ENCODE measurements around the gene DCDC2B. TPM values are rescaled to one million over a fixed set of nuclear protein-coding genes. Genes with fewer than 3 reads are reported as not detected.

The DCDC2B gene
- total and polyA plus RNA-seq, 9 of the 15 experiments (the other 6 are each of a cell fraction or from before 2014, with no cell fraction given) = not detected

DNA sequence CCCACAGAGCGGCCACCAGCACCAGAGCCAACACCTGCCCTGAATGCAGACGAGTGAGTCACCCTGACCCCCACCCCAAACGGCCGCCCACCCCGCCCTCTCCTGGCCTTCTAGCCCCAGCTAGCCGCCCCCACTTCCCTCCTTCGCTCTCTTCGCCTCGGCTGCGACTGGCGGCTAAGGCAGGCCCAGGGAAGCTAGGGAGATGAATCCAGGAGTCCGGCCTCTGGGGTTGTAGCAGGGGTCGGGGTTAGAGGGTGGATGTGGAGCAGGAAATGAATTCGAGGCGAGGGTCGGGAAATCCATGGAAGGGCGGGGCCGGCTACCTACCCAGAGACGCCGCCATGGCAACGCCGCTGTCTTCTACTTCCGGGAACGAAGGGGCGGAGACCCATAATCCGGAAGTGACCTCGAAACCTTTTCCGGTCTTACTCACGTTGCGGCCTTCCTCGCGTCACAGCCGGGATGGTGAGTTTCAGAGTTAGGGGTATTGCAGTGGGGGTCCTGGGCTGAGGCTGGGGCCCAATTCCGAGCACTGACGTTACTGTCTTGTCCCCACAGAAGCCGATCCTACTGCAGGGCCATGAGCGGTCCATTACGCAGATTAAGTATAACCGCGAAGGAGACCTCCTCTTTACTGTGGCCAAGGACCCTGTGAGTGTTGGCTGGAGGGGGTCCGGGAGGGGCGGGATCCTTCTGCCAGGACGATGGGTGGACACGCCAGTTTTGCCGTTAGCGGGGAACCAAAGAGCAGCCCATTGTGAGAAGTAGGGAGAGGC, 13.3 kb downstream of the DCDC2B start, which contains the start of the genes EIF3I and TMEM234 (continued):
- TF ChIP-seq, protein P1, sequence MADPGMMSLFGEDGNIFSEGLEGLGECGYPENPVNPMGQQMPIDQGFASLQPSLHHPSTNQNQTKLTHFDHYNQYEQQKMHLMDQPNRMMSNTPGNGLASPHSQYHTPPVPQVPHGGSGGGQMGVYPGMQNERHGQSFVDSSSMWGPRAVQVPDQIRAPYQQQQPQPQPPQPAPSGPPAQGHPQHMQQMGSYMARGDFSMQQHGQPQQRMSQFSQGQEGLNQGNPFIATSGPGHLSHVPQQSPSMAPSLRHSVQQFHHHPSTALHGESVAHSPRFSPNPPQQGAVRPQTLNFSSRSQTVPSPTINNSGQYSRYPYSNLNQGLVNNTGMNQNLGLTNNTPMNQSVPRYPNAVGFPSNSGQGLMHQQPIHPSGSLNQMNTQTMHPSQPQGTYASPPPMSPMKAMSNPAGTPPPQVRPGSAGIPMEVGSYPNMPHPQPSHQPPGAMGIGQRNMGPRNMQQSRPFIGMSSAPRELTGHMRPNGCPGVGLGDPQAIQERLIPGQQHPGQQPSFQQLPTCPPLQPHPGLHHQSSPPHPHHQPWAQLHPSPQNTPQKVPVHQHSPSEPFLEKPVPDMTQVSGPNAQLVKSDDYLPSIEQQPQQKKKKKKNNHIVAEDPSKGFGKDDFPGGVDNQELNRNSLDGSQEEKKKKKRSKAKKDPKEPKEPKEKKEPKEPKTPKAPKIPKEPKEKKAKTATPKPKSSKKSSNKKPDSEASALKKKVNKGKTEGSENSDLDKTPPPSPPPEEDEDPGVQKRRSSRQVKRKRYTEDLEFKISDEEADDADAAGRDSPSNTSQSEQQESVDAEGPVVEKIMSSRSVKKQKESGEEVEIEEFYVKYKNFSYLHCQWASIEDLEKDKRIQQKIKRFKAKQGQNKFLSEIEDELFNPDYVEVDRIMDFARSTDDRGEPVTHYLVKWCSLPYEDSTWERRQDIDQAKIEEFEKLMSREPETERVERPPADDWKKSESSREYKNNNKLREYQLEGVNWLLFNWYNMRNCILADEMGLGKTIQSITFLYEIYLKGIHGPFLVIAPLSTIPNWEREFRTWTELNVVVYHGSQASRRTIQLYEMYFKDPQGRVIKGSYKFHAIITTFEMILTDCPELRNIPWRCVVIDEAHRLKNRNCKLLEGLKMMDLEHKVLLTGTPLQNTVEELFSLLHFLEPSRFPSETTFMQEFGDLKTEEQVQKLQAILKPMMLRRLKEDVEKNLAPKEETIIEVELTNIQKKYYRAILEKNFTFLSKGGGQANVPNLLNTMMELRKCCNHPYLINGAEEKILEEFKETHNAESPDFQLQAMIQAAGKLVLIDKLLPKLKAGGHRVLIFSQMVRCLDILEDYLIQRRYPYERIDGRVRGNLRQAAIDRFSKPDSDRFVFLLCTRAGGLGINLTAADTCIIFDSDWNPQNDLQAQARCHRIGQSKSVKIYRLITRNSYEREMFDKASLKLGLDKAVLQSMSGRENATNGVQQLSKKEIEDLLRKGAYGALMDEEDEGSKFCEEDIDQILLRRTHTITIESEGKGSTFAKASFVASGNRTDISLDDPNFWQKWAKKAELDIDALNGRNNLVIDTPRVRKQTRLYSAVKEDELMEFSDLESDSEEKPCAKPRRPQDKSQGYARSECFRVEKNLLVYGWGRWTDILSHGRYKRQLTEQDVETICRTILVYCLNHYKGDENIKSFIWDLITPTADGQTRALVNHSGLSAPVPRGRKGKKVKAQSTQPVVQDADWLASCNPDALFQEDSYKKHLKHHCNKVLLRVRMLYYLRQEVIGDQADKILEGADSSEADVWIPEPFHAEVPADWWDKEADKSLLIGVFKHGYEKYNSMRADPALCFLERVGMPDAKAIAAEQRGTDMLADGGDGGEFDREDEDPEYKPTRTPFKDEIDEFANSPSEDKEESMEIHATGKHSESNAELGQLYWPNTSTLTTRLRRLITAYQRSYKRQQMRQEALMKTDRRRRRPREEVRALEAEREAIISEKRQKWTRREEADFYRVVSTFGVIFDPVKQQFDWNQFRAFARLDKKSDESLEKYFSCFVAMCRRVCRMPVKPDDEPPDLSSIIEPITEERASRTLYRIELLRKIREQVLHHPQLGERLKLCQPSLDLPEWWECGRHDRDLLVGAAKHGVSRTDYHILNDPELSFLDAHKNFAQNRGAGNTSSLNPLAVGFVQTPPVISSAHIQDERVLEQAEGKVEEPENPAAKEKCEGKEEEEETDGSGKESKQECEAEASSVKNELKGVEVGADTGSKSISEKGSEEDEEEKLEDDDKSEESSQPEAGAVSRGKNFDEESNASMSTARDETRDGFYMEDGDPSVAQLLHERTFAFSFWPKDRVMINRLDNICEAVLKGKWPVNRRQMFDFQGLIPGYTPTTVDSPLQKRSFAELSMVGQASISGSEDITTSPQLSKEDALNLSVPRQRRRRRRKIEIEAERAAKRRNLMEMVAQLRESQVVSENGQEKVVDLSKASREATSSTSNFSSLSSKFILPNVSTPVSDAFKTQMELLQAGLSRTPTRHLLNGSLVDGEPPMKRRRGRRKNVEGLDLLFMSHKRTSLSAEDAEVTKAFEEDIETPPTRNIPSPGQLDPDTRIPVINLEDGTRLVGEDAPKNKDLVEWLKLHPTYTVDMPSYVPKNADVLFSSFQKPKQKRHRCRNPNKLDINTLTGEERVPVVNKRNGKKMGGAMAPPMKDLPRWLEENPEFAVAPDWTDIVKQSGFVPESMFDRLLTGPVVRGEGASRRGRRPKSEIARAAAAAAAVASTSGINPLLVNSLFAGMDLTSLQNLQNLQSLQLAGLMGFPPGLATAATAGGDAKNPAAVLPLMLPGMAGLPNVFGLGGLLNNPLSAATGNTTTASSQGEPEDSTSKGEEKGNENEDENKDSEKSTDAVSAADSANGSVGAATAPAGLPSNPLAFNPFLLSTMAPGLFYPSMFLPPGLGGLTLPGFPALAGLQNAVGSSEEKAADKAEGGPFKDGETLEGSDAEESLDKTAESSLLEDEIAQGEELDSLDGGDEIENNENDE (IDR thresholded peaks at IDR 0.05; ENCODE audit: low read depth, low read length) = no peak
- TF ChIP-seq SMARCB1 (IDR thresholded peaks at IDR 0.05; ENCODE audit: insufficient read length, low read depth) = no peak
- TF ChIP-seq YY1 (IDR thresholded peaks at IDR 0.05; ENCODE audit: borderline replicate concordance in 1 of 3, control insufficient read depth in 1 of 3, extremely low read depth in 1 of 3, insufficient read depth in 3 of 3, insufficient read length in 1 of 3, insufficient replicate concordance in 2 of 3, low read depth in 1 of 3, low read length in 2 of 3) = peak in 2 of 3 experiments; percentile 11 to 65
- TF ChIP-seq, protein P2, sequence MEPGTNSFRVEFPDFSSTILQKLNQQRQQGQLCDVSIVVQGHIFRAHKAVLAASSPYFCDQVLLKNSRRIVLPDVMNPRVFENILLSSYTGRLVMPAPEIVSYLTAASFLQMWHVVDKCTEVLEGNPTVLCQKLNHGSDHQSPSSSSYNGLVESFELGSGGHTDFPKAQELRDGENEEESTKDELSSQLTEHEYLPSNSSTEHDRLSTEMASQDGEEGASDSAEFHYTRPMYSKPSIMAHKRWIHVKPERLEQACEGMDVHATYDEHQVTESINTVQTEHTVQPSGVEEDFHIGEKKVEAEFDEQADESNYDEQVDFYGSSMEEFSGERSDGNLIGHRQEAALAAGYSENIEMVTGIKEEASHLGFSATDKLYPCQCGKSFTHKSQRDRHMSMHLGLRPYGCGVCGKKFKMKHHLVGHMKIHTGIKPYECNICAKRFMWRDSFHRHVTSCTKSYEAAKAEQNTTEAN (CRISPR knock-in tag; IDR thresholded peaks at IDR 0.05) = peak; percentile 70; the same call in 1 of the 2 replicates
- TF ChIP-seq BDP1 (IDR thresholded peaks at IDR 0.05; ENCODE audit: insufficient read depth, insufficient read length) = no peak
- no peak for TF ChIP-seq RBM14 (IDR thresholded peaks at IDR 0.05; ENCODE audit: borderline replicate concordance, insufficient read depth, low read depth, low read length)
- no peak for TF ChIP-seq ZKSCAN1 (IDR thresholded peaks at IDR 0.05; ENCODE audit: low read depth, low read length)
- no peak for TF ChIP-seq RBM39 (optimal IDR thresholded peaks at IDR 0.05; ENCODE audit: low read depth, low read length)
- peak; percentile 92 for TF ChIP-seq SAP30 (IDR thresholded peaks at IDR 0.05; ENCODE audit: borderline replicate concordance, insufficient read depth, low read depth, low read length, poor library complexity, severe bottlenecking)
- peak; percentile 81 for TF ChIP-seq KDM5B (IDR thresholded peaks at IDR 0.05; ENCODE audit: insufficient replicate concordance, low read depth, low read length)
- no peak for TF ChIP-seq BCL6 (CRISPR knock-in tag; IDR thresholded peaks at IDR 0.05)
- TF ChIP-seq ILF3 (IDR thresholded peaks at IDR 0.05; ENCODE audit: borderline replicate concordance) = no peak
- no peak for TF ChIP-seq U2AF1 (optimal IDR thresholded peaks at IDR 0.05; ENCODE audit: low read depth, low read length)

Data from K562 (cell line).